HEK293T (cell line): Measurements from ENCODE around the gene NME8.

Experiments used
- CTCF ChIA-PET: fragments of 350-600 bp; formaldehyde crosslinking; extraction: SDS; loops from one replicate; lab custom pipeline; 2021; ENCODE audit warnings: antibody characterized with exemption, inconsistent platforms; lab: Yijun Ruan, JAX
- POLR2A ChIA-PET: fragments of 350-600 bp; formaldehyde crosslinking; extraction: SDS; loops from one replicate; lab custom pipeline; 2020; ENCODE audit warnings: antibody characterized with exemption, inconsistent platforms; lab: Yijun Ruan, JAX
- DNase-seq: peaks from one replicate; pipeline ENCODE4 v3.0.0; 2012; ENCODE audit warnings: mixed read lengths; ENCODE audit errors: extremely low spot score
- ARNT ChIP-seq: fragments of 450-650 bp; IDR thresholded peaks from 2 replicates; pipeline ENCODE4 v1.6.1; 2017; ENCODE audit warnings: mild to moderate bottlenecking
- BHLHE40 ChIP-seq: fragments of 450-650 bp; IDR thresholded peaks from 2 replicates; pipeline ENCODE4 v1.6.1; 2016; ENCODE audit warnings: mild to moderate bottlenecking, moderate library complexity, borderline replicate concordance
- CTBP1 ChIP-seq: fragments of 450-650 bp; IDR thresholded peaks from 2 replicates; pipeline ENCODE4 v1.6.1; 2016; ENCODE audit warnings: borderline replicate concordance
- ELF4 ChIP-seq: fragments of 450-650 bp; IDR thresholded peaks from 2 replicates; pipeline ENCODE4 v1.6.1; 2017; ENCODE audit warnings: antibody characterized with exemption
- FOXA1 ChIP-seq: fragments of 450-650 bp; IDR thresholded peaks from 2 replicates; pipeline ENCODE4 v1.6.1; 2016; ENCODE audit warnings: mild to moderate bottlenecking
- FOXK2 ChIP-seq: fragments of 450-650 bp; IDR thresholded peaks from 2 replicates; pipeline ENCODE4 v1.6.1; 2016; ENCODE audit warnings: mild to moderate bottlenecking
- FOXM1 ChIP-seq: fragments of 450-650 bp; IDR thresholded peaks from 2 replicates; pipeline ENCODE4 v1.6.1; 2017; ENCODE audit warnings: mild to moderate bottlenecking, borderline replicate concordance
- HDGF ChIP-seq: fragments of 450-650 bp; IDR thresholded peaks from 2 replicates; pipeline ENCODE4 v1.6.1; 2017; ENCODE audit warnings: antibody characterized with exemption, borderline replicate concordance
- L3MBTL2 ChIP-seq: fragments of 450-650 bp; conservative IDR thresholded peaks from 2 replicates; pipeline ENCODE4 v1.6.1; 2016; ENCODE audit warnings: mild to moderate bottlenecking
- LEF1 ChIP-seq: fragments of 450-650 bp; IDR thresholded peaks from 2 replicates; pipeline ENCODE4 v1.6.1; 2017; ENCODE audit warnings: mild to moderate bottlenecking, borderline replicate concordance
- NFRKB ChIP-seq: fragments of 450-650 bp; IDR thresholded peaks from 2 replicates; pipeline ENCODE4 v1.6.1; 2016; ENCODE audit warnings: mild to moderate bottlenecking, moderate library complexity
- SP1 ChIP-seq: fragments of 450-650 bp; IDR thresholded peaks from 2 replicates; pipeline ENCODE4 v1.6.1; 2017
- SUZ12 ChIP-seq: fragments of 450-650 bp; IDR thresholded peaks from 2 replicates; pipeline ENCODE4 v1.6.1; 2016; ENCODE audit warnings: mild to moderate bottlenecking
- TARDBP ChIP-seq: fragments of 450-650 bp; IDR thresholded peaks from 2 replicates; pipeline ENCODE4 v1.6.1; 2016
- ZNF384 ChIP-seq: fragments of 450-650 bp; IDR thresholded peaks from 2 replicates; pipeline ENCODE4 v1.6.1; 2016
- TF ChIP-seq, protein P1 (sequence below): fragments of 450-650 bp; IDR thresholded peaks from 2 replicates; pipeline ENCODE4 v1.6.1; 2016

Gene NME8

DNA sequence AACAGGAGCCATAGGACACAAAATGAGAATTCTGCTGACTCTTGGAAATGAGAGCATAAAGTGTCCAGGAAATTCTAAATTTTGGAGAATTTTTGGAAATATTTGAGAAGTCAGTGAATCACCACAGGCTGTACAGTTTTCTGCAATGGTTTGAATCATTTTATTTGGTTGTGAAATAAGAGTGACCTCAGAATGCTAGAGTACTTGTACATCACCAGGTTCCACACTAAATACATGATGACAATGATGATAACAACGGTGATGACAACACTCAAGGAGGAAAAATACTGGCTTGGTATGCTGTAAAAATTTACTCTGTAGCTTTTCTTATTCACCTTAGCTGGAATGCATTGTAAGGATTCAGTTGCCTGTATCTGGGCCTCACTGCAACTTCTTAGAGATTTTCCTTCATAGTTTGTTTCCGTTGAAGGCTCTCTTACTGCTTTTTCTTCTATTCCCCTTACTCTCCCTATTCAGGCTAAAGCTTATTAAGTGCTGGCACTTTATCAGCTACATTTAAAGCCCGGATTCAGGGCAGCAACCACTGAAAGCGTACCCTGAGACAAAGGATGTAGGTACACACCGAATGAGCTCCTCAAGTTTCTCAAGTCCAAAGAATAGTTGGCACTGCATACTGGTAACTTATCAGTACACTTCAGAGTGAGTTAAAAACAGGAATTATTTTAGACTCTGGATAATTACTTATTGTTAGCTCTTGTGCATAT lies 30.2 kb upstream of the NME8 start:
- CTCF ChIA-PET: no interaction called here
- POLR2A ChIA-PET: interaction anchor here (0.5 kb wide), 1 partner anchor 13 kb away, joined by 3 read pairs; no protein-coding TSS in a partner anchor
- DNase-seq: no peak
- TF ChIP-seq SP1 (no peak), SUZ12 (no peak)

DNA sequence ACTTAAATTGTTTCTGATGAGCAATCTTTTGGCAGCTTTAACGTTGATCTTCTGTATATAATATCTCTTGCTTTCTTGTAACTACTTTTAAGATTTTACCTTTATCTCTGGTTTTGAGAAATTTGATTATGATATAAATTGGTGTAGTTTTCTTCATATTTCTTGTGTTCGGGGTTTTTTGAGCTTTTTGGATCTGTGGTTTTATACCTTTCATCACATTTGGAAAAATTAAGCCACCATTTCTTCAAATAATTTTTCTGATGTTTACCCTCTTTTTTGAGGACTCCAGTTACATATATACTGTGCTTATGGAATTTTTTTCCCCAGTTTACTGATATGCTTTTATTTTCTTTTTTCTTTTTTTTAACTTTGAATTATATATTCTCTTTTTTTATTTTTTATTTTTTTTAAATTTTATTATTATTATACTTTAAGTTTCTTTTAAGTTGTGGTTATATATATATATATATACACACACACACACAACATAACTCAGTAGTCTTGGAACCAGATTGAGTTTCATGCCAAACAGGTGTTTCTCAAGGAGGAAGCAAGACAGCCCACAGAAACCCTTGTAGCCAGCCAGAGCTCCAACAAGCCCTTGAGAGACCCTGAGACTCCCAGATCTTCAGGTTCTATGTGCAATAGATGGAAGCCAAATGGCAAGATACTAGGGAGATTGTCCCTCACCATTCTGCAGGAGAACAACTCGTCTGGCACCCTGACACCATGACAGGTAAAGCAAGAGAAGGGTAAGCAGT lies 27.5 kb upstream of the NME8 start:
- no peak for DNase-seq
- ChIA-PET CTCF (no interaction called here), POLR2A (no interaction called here)
- TF ChIP-seq SUZ12: no peak
- no peak for TF ChIP-seq NFRKB

- POLR2A ChIA-PET: no interaction called here
- CTCF ChIA-PET: no interaction called here
- DNase-seq: no peak
- TF ChIP-seq, protein P1, sequence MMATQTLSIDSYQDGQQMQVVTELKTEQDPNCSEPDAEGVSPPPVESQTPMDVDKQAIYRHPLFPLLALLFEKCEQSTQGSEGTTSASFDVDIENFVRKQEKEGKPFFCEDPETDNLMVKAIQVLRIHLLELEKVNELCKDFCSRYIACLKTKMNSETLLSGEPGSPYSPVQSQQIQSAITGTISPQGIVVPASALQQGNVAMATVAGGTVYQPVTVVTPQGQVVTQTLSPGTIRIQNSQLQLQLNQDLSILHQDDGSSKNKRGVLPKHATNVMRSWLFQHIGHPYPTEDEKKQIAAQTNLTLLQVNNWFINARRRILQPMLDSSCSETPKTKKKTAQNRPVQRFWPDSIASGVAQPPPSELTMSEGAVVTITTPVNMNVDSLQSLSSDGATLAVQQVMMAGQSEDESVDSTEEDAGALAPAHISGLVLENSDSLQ: no peak
- TF ChIP-seq FOXM1 (no peak), CTBP1 (no peak), FOXA1 (no peak), SP1 (no peak), L3MBTL2 (no peak), ARNT (no peak), ELF4 (no peak)
These were observed 25.5 kb upstream of the NME8 start for GRCh38 chr7:37822946-37823345.

GRCh38 chr7:37823557-37823956 lies 24.8 kb upstream of the NME8 start:
- TF ChIP-seq HDGF: no peak
- no peak for TF ChIP-seq SUZ12
- POLR2A ChIA-PET: no interaction called here
- DNase-seq: no peak
- CTCF ChIA-PET: no interaction called here

DNA sequence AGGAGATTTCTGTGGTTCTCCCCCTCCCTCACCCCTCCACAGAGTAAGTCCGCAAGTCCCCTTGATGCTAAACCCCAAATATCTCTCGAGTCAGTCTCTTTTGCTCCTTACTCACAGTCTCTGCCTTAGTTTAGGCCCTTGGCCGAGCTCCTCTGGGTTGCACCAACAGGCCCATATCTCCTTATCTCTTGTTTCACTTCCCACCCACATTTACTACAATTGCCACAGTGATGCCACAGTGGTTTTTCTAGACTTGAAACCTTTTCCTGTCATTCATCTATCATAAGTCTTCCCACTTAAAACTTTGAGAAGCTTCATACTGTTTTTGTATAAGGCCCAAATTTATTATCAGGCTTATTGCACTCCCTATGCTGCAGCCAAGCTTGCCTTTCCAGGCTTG lies 23.4 kb upstream of the NME8 start:
- TF ChIP-seq ZNF384 (no peak), FOXM1 (no peak)
- DNase-seq: no peak
- CTCF ChIA-PET: no interaction called here

DNA sequence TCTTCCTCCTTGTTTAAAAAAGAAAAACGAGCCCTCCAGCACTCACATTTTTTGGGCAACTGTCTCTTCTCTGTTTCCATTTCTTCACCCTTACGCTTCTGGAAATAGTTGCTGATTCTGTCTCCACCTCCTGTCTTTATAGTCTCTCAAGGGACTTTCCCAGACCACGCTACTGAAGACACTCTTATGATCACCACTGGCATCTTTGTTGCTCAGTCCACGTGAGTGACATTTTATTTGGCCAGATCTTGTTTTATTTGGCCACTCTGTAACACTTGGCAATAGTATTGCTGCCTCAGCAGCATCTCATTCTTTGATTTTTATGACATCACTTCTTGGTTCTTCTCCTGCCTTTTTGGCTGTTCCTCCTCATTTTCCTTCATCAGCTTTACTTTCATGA lies 21.6 kb upstream of the NME8 start:
- no peak for TF ChIP-seq FOXM1
- TF ChIP-seq ELF4: no peak
- TF ChIP-seq TARDBP: no peak
- TF ChIP-seq LEF1: no peak
- no peak for TF ChIP-seq ZNF384
- TF ChIP-seq, protein P1: no peak
- TF ChIP-seq BHLHE40: no peak
- TF ChIP-seq FOXK2: no peak
- TF ChIP-seq L3MBTL2: no peak
- TF ChIP-seq SUZ12: no peak
- no peak for TF ChIP-seq FOXA1
- TF ChIP-seq HDGF: no peak
- TF ChIP-seq CTBP1: no peak
- POLR2A ChIA-PET: no interaction called here
- DNase-seq: no peak
- CTCF ChIA-PET: no interaction called here

More for the DNA sequence above, 23.4 kb upstream of the NME8 start:
- POLR2A ChIA-PET: no interaction called here

DNA sequence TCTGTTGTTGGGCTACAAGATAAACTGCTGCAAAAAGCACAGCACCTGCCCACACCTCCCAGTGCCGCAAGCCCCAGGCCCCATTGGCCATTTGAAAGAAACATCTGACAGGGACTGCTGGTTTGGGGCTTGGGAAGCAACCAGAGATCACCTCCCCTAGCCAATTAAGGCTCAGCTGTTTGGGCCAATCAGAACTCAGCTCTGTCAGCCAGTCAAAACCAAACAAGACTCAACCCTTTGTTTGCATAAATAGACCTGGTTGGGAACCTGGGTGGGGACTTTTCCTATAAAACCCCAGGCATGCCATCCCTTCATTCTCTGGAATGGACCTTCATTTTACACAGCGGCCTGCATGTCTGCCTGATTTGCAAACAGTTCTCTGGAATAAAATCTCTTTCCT lies 17.2 kb upstream of the NME8 start:
- POLR2A ChIA-PET: interaction anchor here (0.8 kb wide), 1 partner anchor 13 kb away, joined by 3 read pairs; no protein-coding TSS in a partner anchor
- TF ChIP-seq SP1 (no peak), CTBP1 (no peak), ZNF384 (no peak), ELF4 (no peak), FOXA1 (no peak), FOXK2 (no peak), NFRKB (no peak), SUZ12 (no peak), L3MBTL2 (no peak), HDGF (no peak), FOXM1 (no peak), ARNT (no peak), TARDBP (no peak), BHLHE40 (no peak)
- TF ChIP-seq, protein P1: no peak
- CTCF ChIA-PET: no interaction called here
- DNase-seq: no peak
